CD4-positive, alpha-beta T cell (primary cell): ENCODE measurements around the gene RRM1. TPM values are rescaled to one million over a fixed set of nuclear protein-coding genes. Genes with fewer than 3 reads are reported as not detected.

Experiments
- ATAC-seq: fragments of 200-7000 bp; cut with Tn5 transposase; one replicate; pipeline ENCODE4 v1.10.0; 2022; ENCODE audit warnings: mild to moderate bottlenecking; ENCODE audit not compliant: poor library complexity
- CTCF ChIA-PET: fragments of 350-600 bp; sonication (Branson Sonifier 250); formaldehyde crosslinking; loops from one replicate; lab custom pipeline; 2021; ENCODE audit warnings: antibody characterized with exemption, inconsistent platforms; lab: Charles Lee
- POLR2A ChIA-PET: fragments of 350-600 bp; sonication (Branson Sonifier 250); formaldehyde crosslinking; loops from one replicate; lab custom pipeline; 2021; ENCODE audit warnings: antibody characterized with exemption, inconsistent platforms; lab: Charles Lee
- DNase-seq, 14 experiments: peaks; one replicate each; pipeline ENCODE4 v3.0.0-alpha.2; 2013 to 2020; ENCODE audit warnings: mixed read lengths in 2 of 14
- H3K27ac ChIP-seq, 2 donors: one replicate each; pipeline versions ENCODE4 v1.5.1 to v1.7.0; 2013; ENCODE audit warnings: low read length in 2 of 2, low read depth in 1 of 2, mild to moderate bottlenecking in 1 of 2
- H3K27me3 ChIP-seq, 2 experiments: 1 replicate in 1 of 2; 2 replicates in 1 of 2; pipeline versions ENCODE4 v1.6.1 to v1.7.0; 2013; ENCODE audit warnings: low read length in 2 of 2, control low read depth in 1 of 2, mild to moderate bottlenecking in 1 of 2, moderate library complexity in 1 of 2; ENCODE audit not compliant: insufficient read depth in 2 of 2, control insufficient read depth in 1 of 2
- H3K36me3 ChIP-seq: one replicate; pipeline ENCODE4 v1.6.1; 2013; ENCODE audit warnings: low read length, control low read depth; ENCODE audit not compliant: insufficient read depth
- H3K4me1 ChIP-seq: one replicate; pipeline ENCODE4 v1.6.1; 2013; ENCODE audit warnings: low read length, control low read depth; ENCODE audit not compliant: insufficient read depth
- H3K4me3 ChIP-seq: one replicate; pipeline ENCODE4 v1.5.1; 2013; ENCODE audit warnings: mild to moderate bottlenecking, low read length, moderate library complexity
- H3K9me3 ChIP-seq, 2 experiments: 1 replicate in 1 of 2; 2 replicates in 1 of 2; pipeline versions ENCODE4 v1.6.1 to v1.7.0; 2013; ENCODE audit warnings: low read length in 2 of 2, mild to moderate bottlenecking in 2 of 2, control low read depth in 1 of 2, moderate library complexity in 1 of 2; ENCODE audit not compliant: control insufficient read depth in 1 of 2, insufficient read depth in 1 of 2
- H3K27ac Mint-ChIP-seq: one replicate; pipeline ENCODE4 v1.8.0; 2020; ENCODE audit warnings: mixed read lengths
- H3K27me3 Mint-ChIP-seq: one replicate; pipeline ENCODE4 v1.8.0; 2021; ENCODE audit warnings: mixed read lengths
- H3K36me3 Mint-ChIP-seq: one replicate; pipeline ENCODE4 v1.8.0; 2021; ENCODE audit warnings: low read depth, mixed read lengths
- H3K4me1 Mint-ChIP-seq: one replicate; pipeline ENCODE4 v1.8.0; 2021; ENCODE audit warnings: low read depth, mixed read lengths
- H3K4me3 Mint-ChIP-seq: one replicate; pipeline ENCODE4 v1.8.0; 2020; ENCODE audit warnings: mild to moderate bottlenecking, mixed read lengths
- H3K9me3 Mint-ChIP-seq: one replicate; pipeline ENCODE4 v1.8.0; 2020; ENCODE audit warnings: mixed read lengths
- intact Hi-C, 2 experiments: fragments of 100-400 bp; cut with DNase I in 1 of 2; cut with micrococcal nuclease in 1 of 2; formaldehyde crosslinking; loops; one replicate each; pipeline versions ENCODE4 v1.15.1 to v1.9.0; 2023 to 2025; cut with DNase I, micrococcal nuclease
- total RNA-seq, 174 experiments: library from RNA in 2 of 174; stranded (reverse) in 2 of 174; gene quantifications; one replicate each; pipeline ENCODE4 v1.2.3 and lab custom pipeline; 2021 to 2026
- TF ChIP-seq, protein P1 (sequence below): fragments of 200-600 bp; IDR thresholded peaks from one replicate; pipeline ENCODE4 v1.8.0; 2022; ENCODE audit warnings: antibody characterized with exemption, mild to moderate bottlenecking

Gene RRM1
- total RNA-seq, 2 experiments from 2014 or later, result 64.7 to 73.1 TPM

DNA sequence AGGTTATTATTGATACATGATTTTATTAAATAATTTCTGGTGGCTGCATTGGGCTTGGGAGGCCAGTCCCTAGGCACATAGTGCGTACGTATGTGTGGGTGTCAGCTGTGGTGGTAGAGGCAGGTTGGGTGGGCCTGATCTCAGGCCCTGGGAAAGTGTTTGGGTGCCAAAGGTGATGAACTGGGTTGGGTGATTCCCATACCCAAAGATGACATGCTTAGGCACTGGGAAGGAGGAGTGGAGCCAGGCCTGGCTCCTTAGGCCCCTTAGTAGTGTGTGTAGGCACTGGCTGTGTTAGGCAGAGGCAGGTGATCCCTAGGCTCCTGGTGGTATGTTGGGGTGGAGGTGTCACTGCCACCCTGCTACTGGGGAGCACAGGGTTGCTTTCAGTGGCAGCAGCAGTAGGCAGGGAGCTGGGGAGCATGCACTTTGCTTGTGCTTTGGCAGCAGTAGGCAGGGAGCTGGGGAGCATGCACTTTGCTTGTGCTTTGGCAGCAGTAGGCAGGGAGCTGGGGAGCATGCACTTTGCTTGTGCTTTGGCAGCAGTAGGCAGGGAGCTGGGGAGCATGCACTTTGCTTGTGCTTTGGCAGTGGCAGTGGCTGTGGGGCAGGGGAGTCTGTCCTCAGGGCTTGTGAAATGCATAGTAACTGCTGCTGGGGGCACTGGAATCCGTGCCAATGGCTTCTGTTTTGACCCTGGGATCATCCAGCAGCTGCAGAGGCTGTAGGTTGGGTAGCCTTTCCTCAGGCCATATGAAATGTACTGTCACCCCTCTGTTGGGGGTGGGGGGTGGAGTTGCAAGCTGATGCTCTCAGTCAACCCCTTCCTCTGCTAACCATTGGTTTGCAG lies 84.4 kb downstream of the RRM1 start:
- ChIA-PET POLR2A (no interaction called here), CTCF (interaction anchor here (1.9 kb wide), 1 partner anchor 8 kb away, joined by 9 read pairs; no protein-coding TSS in a partner anchor)
- Histone ChIP-seq H3K4me1 (no peaks in the 10 kb centered on the region), H3K36me3 (no peaks in the 10 kb centered on the region), H3K4me3 (no peak overlapping the region), H3K27me3 (peaks cover 0 to 2% of the 10 kb centered on the region in 2 experiments), H3K9me3 (no peaks in the 10 kb centered on the region), H3K27ac (no peak overlapping the region)
- intact Hi-C loops, result no loop called here
- Mint-ChIP-seq H3K27me3 (peaks cover 8% of the 10 kb centered on the region), H3K36me3 (no peaks in the 10 kb centered on the region), H3K9me3 (no peaks in the 10 kb centered on the region), H3K4me3 (no peak overlapping the region), H3K4me1 (no peaks in the 10 kb centered on the region), H3K27ac (no peak overlapping the region)
- ATAC-seq (no peak), DNase-seq (no peak)
- TF ChIP-seq, protein P1, sequence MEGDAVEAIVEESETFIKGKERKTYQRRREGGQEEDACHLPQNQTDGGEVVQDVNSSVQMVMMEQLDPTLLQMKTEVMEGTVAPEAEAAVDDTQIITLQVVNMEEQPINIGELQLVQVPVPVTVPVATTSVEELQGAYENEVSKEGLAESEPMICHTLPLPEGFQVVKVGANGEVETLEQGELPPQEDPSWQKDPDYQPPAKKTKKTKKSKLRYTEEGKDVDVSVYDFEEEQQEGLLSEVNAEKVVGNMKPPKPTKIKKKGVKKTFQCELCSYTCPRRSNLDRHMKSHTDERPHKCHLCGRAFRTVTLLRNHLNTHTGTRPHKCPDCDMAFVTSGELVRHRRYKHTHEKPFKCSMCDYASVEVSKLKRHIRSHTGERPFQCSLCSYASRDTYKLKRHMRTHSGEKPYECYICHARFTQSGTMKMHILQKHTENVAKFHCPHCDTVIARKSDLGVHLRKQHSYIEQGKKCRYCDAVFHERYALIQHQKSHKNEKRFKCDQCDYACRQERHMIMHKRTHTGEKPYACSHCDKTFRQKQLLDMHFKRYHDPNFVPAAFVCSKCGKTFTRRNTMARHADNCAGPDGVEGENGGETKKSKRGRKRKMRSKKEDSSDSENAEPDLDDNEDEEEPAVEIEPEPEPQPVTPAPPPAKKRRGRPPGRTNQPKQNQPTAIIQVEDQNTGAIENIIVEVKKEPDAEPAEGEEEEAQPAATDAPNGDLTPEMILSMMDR, result no peak

DNA sequence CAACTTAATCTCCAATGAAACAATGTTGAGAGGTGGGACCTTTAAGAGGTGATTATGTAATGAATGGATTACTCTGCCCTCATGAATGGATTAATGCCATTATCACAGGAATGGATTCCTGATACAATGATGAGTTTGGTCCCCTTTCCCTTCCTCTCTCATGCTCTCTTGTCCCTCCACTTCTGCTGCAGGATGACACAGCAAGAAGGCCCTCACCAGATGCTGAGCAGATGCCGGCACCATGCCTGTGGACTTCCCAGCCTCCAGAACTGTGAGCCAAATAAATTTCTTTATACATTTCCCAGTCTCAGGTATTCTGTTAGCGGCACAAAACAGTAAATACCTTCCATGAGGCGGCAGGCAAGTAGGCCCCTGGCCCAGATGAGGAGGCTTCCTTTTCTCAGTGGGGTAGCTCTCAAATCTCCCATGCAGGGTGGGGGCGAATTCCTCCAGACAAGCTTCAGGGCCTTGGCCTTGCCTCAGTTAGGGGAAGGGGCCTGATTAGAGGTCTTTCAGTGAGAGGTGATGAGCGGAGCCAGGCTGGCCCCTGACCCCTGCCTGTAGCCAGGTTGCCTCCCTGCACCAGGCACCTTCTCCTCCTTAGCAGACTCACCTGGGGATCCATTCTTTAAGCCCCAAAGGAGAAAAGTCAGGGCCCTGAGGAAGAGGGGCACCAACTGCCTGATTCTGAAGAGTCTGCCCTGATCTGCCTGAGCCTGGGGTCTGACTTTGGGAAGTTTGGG lies 86.0 kb downstream of the RRM1 start:
- Mint-ChIP-seq H3K36me3 (no peaks in the 10 kb centered on the region), H3K27me3 (peaks cover 8% of the 10 kb centered on the region), H3K27ac (no peak overlapping the region), H3K4me1 (no peaks in the 10 kb centered on the region), H3K4me3 (no peak overlapping the region), H3K9me3 (no peaks in the 10 kb centered on the region)
- Histone ChIP-seq H3K27ac (no peak overlapping the region), H3K4me3 (no peak overlapping the region), H3K36me3 (no peaks in the 10 kb centered on the region), H3K27me3 (peaks cover 0 to 2% of the 10 kb centered on the region in 2 experiments), H3K9me3 (no peaks in the 10 kb centered on the region), H3K4me1 (no peaks in the 10 kb centered on the region)
- CTCF ChIA-PET, result no interaction called here
- POLR2A ChIA-PET, result no interaction called here
- DNase-seq (no peak), ATAC-seq (no peak)
- intact Hi-C loops, result loop anchor here in 1 of 2 experiments (10.0 kb wide), 3 partner anchors 1204 to 1704 kb away; partner anchors contain the start of genes OR51M1, OR52E4 and OR52N2
- TF ChIP-seq, protein P1, result no peak

DNA sequence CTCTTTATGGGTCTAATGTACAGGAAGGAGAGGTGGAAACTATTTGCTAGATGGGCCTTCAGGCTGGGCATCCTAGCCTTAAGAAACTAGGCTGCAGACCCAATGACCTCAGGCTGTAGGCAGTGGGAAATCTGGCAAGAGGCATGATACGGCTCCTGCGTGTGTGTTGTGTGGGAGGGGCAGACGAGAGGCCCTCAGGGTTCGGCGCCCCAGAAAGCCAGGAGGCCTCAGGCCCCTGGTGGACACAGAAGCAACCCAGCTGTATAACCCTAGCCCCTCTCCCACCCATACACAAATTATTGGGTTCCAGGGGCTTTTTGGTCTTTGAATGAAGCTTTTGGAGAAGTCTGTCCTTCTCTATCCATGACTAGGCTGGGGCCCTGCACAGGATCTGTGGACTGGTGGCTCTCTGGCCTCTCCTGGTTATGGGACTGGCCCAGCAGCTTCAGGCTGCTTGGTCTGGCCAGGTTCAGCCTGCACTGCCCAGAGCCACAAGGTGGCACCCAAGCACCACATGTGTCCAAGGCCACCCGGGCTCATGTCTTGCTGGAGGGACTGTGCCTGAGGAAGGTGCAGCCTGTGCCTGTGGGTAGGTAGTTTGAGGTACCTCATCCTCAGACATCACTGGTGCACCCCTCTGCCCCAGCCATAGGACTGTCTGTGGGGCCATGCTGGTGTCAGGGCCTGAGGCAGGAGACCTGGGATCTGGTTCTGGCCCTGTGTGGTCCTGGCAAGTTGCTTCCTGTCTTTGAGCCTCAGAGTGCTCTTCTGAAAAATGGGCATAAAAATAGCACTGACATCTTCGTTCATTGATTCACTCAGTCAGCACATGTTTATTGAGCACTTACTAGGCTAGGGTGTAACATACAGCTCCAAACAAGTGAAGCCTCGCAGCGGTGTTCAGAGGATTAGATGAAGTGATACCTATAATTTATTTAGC lies 87.5 kb downstream of the RRM1 start:
- no peaks in the 10 kb centered on the region for H3K9me3 ChIP-seq
- intact Hi-C loops, result loop anchor here in 1 of 2 experiments (10.0 kb wide), 3 partner anchors 1203 to 1703 kb away; partner anchors contain the start of genes OR51M1, OR52E4 and OR52N2

More for the DNA sequence above, 87.5 kb downstream of the RRM1 start:
- Histone ChIP-seq H3K27ac (no peak overlapping the region), H3K27me3 (peaks cover 0 to 2% of the 10 kb centered on the region in 2 experiments), H3K4me3 (no peak overlapping the region), H3K4me1 (peaks cover 2% of the 10 kb centered on the region), H3K36me3 (no peaks in the 10 kb centered on the region)
- no peaks in the 10 kb centered on the region for H3K36me3 Mint-ChIP-seq
- H3K27me3 Mint-ChIP-seq, result peaks cover 5% of the 10 kb centered on the region
- no peaks in the 10 kb centered on the region for H3K9me3 Mint-ChIP-seq
- POLR2A ChIA-PET, result no interaction called here
- no peak overlapping the region for H3K4me3 Mint-ChIP-seq
- ATAC-seq (no peak), DNase-seq (peak in 5 of 14 experiments; percentile 5 to 44 (median 19))
- CTCF ChIA-PET, result no interaction called here
- no peaks in the 10 kb centered on the region for H3K4me1 Mint-ChIP-seq
- no peak overlapping the region for H3K27ac Mint-ChIP-seq
- TF ChIP-seq, protein P1, result no peak
